Fibroblast of villous mesenchyme (primary cell): ENCODE data around the gene RYR1. TPM values are rescaled to one million over a fixed set of nuclear protein-coding genes. Genes with fewer than 3 reads are reported as not detected.

Experiments used
- DNase-seq: peaks from one replicate; pipeline ENCODE4 v3.0.0-alpha.2; 2010; ENCODE audit warnings: low read depth
- H3K4me3 ChIP-seq: 2 replicates; pipeline ENCODE4 v1.5.1; 2011; ENCODE audit warnings: low read depth, mild to moderate bottlenecking, low read length
- total RNA-seq: library from RNA; depleted of rRNA; stranded (reverse); fragments of >200 nt; gene quantifications from 2 replicates; pipeline ENCODE4 v1.2.3, GENCODE V29; 2012
- TF ChIP-seq, protein P1 (sequence below): IDR thresholded peaks from 2 replicates; pipeline ENCODE4 v1.5.1; 2012; ENCODE audit warnings: low read depth, mild to moderate bottlenecking, low read length; ENCODE audit not compliant: insufficient read depth

RYR1 gene
- total RNA-seq, 1 donor, result under 0.01 TPM

- TF ChIP-seq, protein P1, sequence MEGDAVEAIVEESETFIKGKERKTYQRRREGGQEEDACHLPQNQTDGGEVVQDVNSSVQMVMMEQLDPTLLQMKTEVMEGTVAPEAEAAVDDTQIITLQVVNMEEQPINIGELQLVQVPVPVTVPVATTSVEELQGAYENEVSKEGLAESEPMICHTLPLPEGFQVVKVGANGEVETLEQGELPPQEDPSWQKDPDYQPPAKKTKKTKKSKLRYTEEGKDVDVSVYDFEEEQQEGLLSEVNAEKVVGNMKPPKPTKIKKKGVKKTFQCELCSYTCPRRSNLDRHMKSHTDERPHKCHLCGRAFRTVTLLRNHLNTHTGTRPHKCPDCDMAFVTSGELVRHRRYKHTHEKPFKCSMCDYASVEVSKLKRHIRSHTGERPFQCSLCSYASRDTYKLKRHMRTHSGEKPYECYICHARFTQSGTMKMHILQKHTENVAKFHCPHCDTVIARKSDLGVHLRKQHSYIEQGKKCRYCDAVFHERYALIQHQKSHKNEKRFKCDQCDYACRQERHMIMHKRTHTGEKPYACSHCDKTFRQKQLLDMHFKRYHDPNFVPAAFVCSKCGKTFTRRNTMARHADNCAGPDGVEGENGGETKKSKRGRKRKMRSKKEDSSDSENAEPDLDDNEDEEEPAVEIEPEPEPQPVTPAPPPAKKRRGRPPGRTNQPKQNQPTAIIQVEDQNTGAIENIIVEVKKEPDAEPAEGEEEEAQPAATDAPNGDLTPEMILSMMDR, result no peak
- no peak overlapping the region for H3K4me3 ChIP-seq
- DNase-seq, result no peak
Measured at GRCh38 chr19:38437917-38438316, 4.4 kb downstream of the RYR1 start.

DNA sequence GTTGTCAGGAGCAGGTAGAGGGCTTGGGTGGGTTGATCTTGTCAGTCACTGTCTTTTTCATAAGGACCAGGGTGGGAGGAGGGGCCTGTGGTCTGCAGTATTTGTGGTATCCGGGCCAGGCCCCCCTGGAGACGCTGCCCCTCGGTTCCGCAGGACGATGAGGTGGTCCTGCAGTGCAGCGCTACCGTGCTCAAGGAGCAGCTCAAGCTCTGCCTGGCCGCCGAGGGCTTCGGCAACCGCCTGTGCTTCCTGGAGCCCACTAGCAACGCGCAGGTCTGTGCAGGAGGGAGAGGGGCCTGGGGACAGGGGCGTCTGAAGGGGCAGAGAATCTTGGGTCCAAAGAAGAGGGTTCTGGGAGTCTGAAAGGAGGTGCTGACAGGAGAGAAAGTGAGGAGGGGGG, 7.1 kb downstream of the RYR1 start:
- TF ChIP-seq, protein P1, result no peak
- H3K4me3 ChIP-seq, result no peak overlapping the region
- DNase-seq, result no peak

DNA sequence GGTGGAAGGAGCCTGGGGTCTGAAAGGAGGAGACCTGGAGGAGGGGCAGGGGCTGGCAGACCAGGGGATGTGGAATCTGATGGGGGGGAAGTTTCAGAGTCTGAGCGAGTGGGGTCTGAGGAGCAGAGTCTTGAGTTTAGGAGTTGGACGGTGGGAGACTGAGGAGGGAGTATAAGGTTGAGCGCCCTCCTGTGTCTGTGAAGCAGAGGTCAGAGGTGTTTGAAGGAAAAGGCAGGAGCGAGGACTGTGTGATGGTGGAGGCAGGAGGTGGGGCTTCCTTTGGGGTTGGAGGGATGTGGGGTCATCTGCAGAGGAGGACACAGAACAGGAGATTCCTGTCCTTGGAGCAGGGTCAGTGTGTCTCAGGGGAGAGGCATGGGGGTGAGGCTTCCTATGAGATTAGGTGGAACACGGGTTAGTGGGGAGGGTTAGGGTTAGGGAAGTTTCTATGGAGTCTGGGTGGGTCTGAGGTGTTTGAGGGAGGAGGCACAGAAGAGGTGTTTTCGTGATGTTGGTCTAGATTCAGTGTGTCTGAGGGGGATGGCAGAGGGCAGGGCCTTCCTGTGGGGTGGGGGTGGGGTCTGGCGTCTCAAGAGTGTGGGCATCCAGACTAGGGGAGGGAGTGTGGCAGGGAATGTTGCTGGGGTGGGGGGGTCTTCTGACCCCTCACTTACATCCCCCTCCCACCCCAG, 8.3 kb downstream of the RYR1 start:
- TF ChIP-seq, protein P1, result no peak
- H3K4me3 ChIP-seq, result no peak overlapping the region
- DNase-seq, result peak; percentile 6

DNA sequence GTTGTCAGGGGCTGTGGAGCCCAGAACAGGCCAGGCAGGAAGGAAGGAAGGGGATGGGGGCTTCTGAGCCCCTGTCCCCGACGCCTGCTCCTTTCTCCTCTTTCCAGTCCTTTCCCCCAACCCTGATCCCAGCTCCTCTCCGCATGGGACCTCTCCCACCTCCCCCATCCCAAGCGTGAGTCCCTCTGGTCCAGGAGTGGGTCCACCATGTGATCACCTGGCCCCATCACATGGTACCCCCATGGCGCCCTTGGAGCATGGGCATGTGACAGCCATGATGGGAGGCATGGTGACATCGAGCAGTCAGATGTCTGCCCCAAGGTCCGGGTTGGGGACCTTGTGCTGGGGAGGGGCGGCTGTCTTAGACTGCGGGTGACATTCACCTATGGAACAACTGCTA, 9.2 kb downstream of the RYR1 start:
- DNase-seq, result no peak
- no peak overlapping the region for H3K4me3 ChIP-seq
- TF ChIP-seq, protein P1, result no peak

- TF ChIP-seq, protein P1, result no peak
- no peak overlapping the region for H3K4me3 ChIP-seq
- no peak for DNase-seq
Measured at GRCh38 chr19:38443458-38443999, 10.0 kb downstream of the RYR1 start.

- TF ChIP-seq, protein P1, result no peak
- H3K4me3 ChIP-seq, result no peak overlapping the region
- no peak for DNase-seq
Measured at GRCh38 chr19:38444026-38444425, 10.5 kb downstream of the RYR1 start.
